KMS-11 (cell line): ENCODE measurements around the gene RETREG3.
"Not testable (repeated sequence)": the region's sequence is repeated elsewhere in the genome, so short reads cannot be mapped to it uniquely, and the experiment has no call there.

Source experiments
- H2AFZ ChIP-seq: fragments of 200-600 bp; sonication (generic); 2 replicates; pipeline ENCODE4 v1.6.1; 2016; ENCODE audit warnings: antibody characterized with exemption, mixed run types, low read depth
- H3K27ac ChIP-seq: fragments of 200-600 bp; sonication (generic); 2 replicates; pipeline ENCODE4 v1.6.1; 2016; ENCODE audit warnings: mild to moderate bottlenecking, mixed run types
- H3K27me3 ChIP-seq: fragments of 200-600 bp; sonication (generic); 2 replicates; pipeline ENCODE4 v1.6.1; 2017; ENCODE audit warnings: mild to moderate bottlenecking, low read depth, mixed run types, moderate library complexity; ENCODE audit not compliant: insufficient read depth
- H3K36me3 ChIP-seq: fragments of 200-600 bp; sonication (generic); 2 replicates; pipeline ENCODE4 v1.6.1; 2017; ENCODE audit warnings: mild to moderate bottlenecking, mixed run types; ENCODE audit not compliant: insufficient read depth
- H3K4me1 ChIP-seq: fragments of 200-600 bp; sonication (generic); 2 replicates; pipeline ENCODE4 v1.6.1; 2016; ENCODE audit warnings: mild to moderate bottlenecking, low read depth, mixed run types; ENCODE audit not compliant: poor library complexity, severe bottlenecking
- H3K4me2 ChIP-seq: fragments of 200-600 bp; sonication (generic); 2 replicates; pipeline ENCODE4 v1.7.0; 2016; ENCODE audit warnings: mild to moderate bottlenecking, mixed run types
- H3K4me3 ChIP-seq: fragments of 200-600 bp; sonication (generic); IDR thresholded peaks from 2 replicates; pipeline ENCODE4 v1.6.1; 2017; ENCODE audit warnings: low read depth, low read length, mixed read lengths; ENCODE audit not compliant: insufficient read depth
- H3K79me2 ChIP-seq: fragments of 200-600 bp; sonication (generic); 2 replicates; pipeline ENCODE4 v1.6.1; 2016; ENCODE audit warnings: low read depth, mixed run types; ENCODE audit not compliant: insufficient read depth
- H3K9ac ChIP-seq: fragments of 200-600 bp; sonication (generic); 2 replicates; pipeline ENCODE4 v1.6.1; 2016; ENCODE audit warnings: mild to moderate bottlenecking, mixed run types
- H4K20me1 ChIP-seq: fragments of 200-600 bp; sonication (generic); 2 replicates; pipeline ENCODE4 v1.6.1; 2016; ENCODE audit warnings: mild to moderate bottlenecking, mixed run types; ENCODE audit not compliant: insufficient read depth
- CTCF ChIP-seq: fragments of 200-600 bp; sonication (generic); conservative IDR thresholded peaks from 2 replicates; pipeline ENCODE4 v1.6.1; 2017; ENCODE audit warnings: low read depth, mild to moderate bottlenecking, antibody characterized with exemption, low read length, moderate library complexity, mixed read lengths

The RETREG3 gene

GRCh38 chr17:42544874-42545283, 64.3 kb downstream of the RETREG3 start:
- H3K27me3 ChIP-seq, result peaks cover 7% of the 10 kb centered on the region
- H3K9ac ChIP-seq, result no peak overlapping the region
- no peak overlapping the region for H2AFZ ChIP-seq
- TF ChIP-seq CTCF, result no peak
- no peak overlapping the region for H3K4me2 ChIP-seq
- H3K36me3 ChIP-seq, result no peaks in the 10 kb centered on the region
- no peaks in the 10 kb centered on the region for H4K20me1 ChIP-seq
- no peak overlapping the region for H3K27ac ChIP-seq
- no peak overlapping the region for H3K4me3 ChIP-seq
- H3K79me2 ChIP-seq, result no peaks in the 10 kb centered on the region
- H3K4me1 ChIP-seq, result peaks cover 24% of the 10 kb centered on the region

- no peak overlapping the region for H2AFZ ChIP-seq
- H3K4me2 ChIP-seq, result no peak overlapping the region
- no peak overlapping the region for H3K9ac ChIP-seq
- no peaks in the 10 kb centered on the region for H3K36me3 ChIP-seq
- no peak overlapping the region for H3K27ac ChIP-seq
- H4K20me1 ChIP-seq, result no peaks in the 10 kb centered on the region
- no peak overlapping the region for H3K4me3 ChIP-seq
- no peaks in the 10 kb centered on the region for H3K79me2 ChIP-seq
- no peak for TF ChIP-seq CTCF
- no peaks in the 10 kb centered on the region for H3K27me3 ChIP-seq
- H3K4me1 ChIP-seq, result peaks cover 15% of the 10 kb centered on the region
Measured at GRCh38 chr17:42543190-42544079, 65.7 kb downstream of the RETREG3 start.

DNA sequence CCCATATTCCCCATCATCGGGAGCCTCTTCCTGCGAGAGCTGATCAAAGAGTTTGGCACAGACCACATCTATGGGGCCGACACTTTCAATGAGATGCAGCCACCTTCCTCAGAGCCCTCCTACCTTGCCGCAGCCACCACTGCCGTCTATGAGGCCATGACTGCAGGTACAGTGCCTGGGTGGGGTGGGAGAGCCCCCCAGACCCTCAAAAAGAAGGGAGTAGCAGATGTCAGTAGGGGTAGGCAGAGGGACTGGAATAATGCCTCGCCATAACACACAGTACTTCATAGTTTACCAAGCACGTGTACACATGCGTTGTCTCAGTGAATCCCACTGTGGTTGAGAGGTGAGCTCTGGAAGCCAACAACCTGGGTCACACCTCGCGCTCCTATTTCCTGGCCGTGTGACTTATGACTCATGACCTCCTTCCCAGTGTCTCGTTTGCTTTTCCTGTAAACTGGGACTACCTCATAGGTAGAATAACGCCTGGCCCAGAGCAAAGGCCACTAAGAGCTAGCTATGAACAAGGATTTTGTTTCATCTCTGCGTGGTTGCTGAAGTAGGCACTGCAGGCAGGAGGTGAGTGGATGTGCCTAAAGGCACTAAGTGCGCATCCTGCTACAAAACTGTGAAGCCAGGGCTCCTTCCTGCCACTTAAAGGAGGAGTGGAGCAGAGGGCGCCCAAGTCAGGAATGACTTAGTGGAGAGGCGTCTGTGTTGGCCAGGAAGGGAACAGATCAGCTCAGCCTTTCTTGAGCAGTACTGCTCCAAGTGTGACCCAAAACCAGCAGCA, 67.9 kb downstream of the RETREG3 start:
- no peak for TF ChIP-seq CTCF
- Histone ChIP-seq H3K27ac (no peak overlapping the region), H3K4me2 (no peak overlapping the region)

GRCh38 chr17:42540558-42540957, 68.6 kb downstream of the RETREG3 start:
- H2AFZ ChIP-seq, H3K9ac ChIP-seq, H4K20me1 ChIP-seq, H3K27ac ChIP-seq, H3K4me3 ChIP-seq, H3K36me3 ChIP-seq, H3K27me3 ChIP-seq, H3K4me2 ChIP-seq: not testable (repeated sequence)
- Histone ChIP-seq H3K4me1 (peaks cover 23% of the 10 kb centered on the region), H3K79me2 (peaks cover 15% of the 10 kb centered on the region; the same call in 1 of the 2 replicates)

More for the DNA sequence above, 67.9 kb downstream of the RETREG3 start:
- peaks cover 15% of the 10 kb centered on the region; the same call in 1 of the 2 replicates for H3K79me2 ChIP-seq
- peaks cover 21% of the 10 kb centered on the region for H3K4me1 ChIP-seq
- no peak overlapping the region for H3K4me3 ChIP-seq
- no peaks in the 10 kb centered on the region for H4K20me1 ChIP-seq
- H3K36me3 ChIP-seq, result no peaks in the 10 kb centered on the region
- no peaks in the 10 kb centered on the region for H3K27me3 ChIP-seq
- H3K9ac ChIP-seq, result no peak overlapping the region
- no peak overlapping the region for H2AFZ ChIP-seq
